Lung (tissue), 13 donors: ENCODE measurements around the gene RBM46. TPM values are rescaled to one million over a fixed set of nuclear protein-coding genes. Genes with fewer than 3 reads are reported as not detected.

Source experiments
- ATAC-seq: fragments of 200-7000 bp; cut with Tn5 transposase; one replicate; pipeline ENCODE4 v1.9.1; 2020; ENCODE audit warnings: moderate number of reproducible peaks; ENCODE audit not compliant: insufficient read depth, low FRiP score
- DNase-seq, 3 donors: peaks; one replicate each; pipeline ENCODE4 v3.0.0-alpha.2; 2013 to 2017
- H3K27ac ChIP-seq, 2 donors: one replicate each; pipeline ENCODE4 v1.5.1; 2013; ENCODE audit warnings: mild to moderate bottlenecking in 2 of 2, moderate library complexity in 2 of 2, control low read depth in 1 of 2, inconsistent platforms in 1 of 2, low read depth in 1 of 2, low read length in 1 of 2
- H3K27me3 ChIP-seq, 3 donors: one replicate each; pipeline ENCODE4 v1.5.1; 2013; ENCODE audit warnings: low read length in 2 of 3; ENCODE audit not compliant: control insufficient read depth in 3 of 3, insufficient read depth in 3 of 3
- H3K36me3 ChIP-seq, 4 donors: one replicate each; pipeline ENCODE4 v1.5.1; 2013; ENCODE audit warnings: low read length in 4 of 4, mild to moderate bottlenecking in 1 of 4, moderate library complexity in 1 of 4; ENCODE audit not compliant: control insufficient read depth in 4 of 4, insufficient read depth in 4 of 4
- H3K4me1 ChIP-seq, 5 donors: one replicate each; pipeline ENCODE4 v1.5.1; 2013; ENCODE audit warnings: low read length in 5 of 5, mild to moderate bottlenecking in 2 of 5, moderate library complexity in 1 of 5; ENCODE audit not compliant: control insufficient read depth in 5 of 5, insufficient read depth in 5 of 5
- H3K4me3 ChIP-seq: one replicate; pipeline ENCODE4 v1.5.1; 2013; ENCODE audit warnings: mild to moderate bottlenecking, control low read depth, moderate library complexity
- H3K9ac ChIP-seq, 2 donors: one replicate each; pipeline ENCODE4 v1.5.1; 2013; ENCODE audit warnings: low read length in 2 of 2, control low read depth in 1 of 2; ENCODE audit not compliant: insufficient read depth in 1 of 2
- H3K9me3 ChIP-seq, 4 donors: one replicate each; pipeline ENCODE4 v1.5.1; 2013; ENCODE audit warnings: low read length in 3 of 4, mild to moderate bottlenecking in 1 of 4, moderate library complexity in 1 of 4; ENCODE audit not compliant: control insufficient read depth in 4 of 4, insufficient read depth in 3 of 4
- CTCF ChIP-seq: IDR thresholded peaks from 2 replicates; pipeline ENCODE4 v1.5.1; 2012; ENCODE audit warnings: mild to moderate bottlenecking; ENCODE audit errors: control extremely low read depth, extremely low read depth
- WGBS, 2 donors: extraction: QIAGEN DNeasy Blood & Tissue Kit; methylation state at CpG; one replicate each; pipeline ENCODE4 v1.1.7; 2013; 5-methylcytosine and 5-hydroxymethylcytosine counted together
- polyA plus RNA-seq, 2 donors: library from polyadenylated mRNA; stranded (reverse); fragments of 200-250 nt; gene quantifications; one replicate each; pipeline ENCODE4 v1.2.1, GENCODE V29; 2013
- small RNA-seq: library from RNA; depleted of rRNA; stranded (forward); fragments of <200 nt; gene quantifications from one replicate; pipeline ENCODE3, GENCODE V24; 2014; ENCODE audit warnings: low replicate concordance
- total RNA-seq, 2 donors: library from RNA; depleted of rRNA in 1 of 2; stranded (reverse); fragments of >200 nt in 1 of 2; gene quantifications; one replicate each; pipeline ENCODE4 v1.2.1, GENCODE V29; 2014 to 2021
- donor health status: control.
- donor health status: control.
- donor health status: Bipolar disorder and iron deficiency.
- donor health status: healthy.
- donor health status: DM: yes; HTN: yes; CAD: no.

RBM46 gene
- total and polyA plus RNA-seq, 4 donors = 0.06 TPM; not detected in 3

GRCh38 chr4:154877110-154877760 is 96.2 kb downstream of the RBM46 start:
- Histone ChIP-seq H3K4me3 (no peak overlapping the region), H3K27me3 (no peaks in the 10 kb centered on the region), H3K9ac (no peak overlapping the region), H3K36me3 (no peaks in the 10 kb centered on the region), H3K4me1 (no peaks in the 10 kb centered on the region), H3K27ac (no peak overlapping the region), H3K9me3 (peaks cover 0 to 7% (median 4%) of the 10 kb centered on the region in 4 donors)
- WGBS, 2 donors = 55 to 64% methylated on average over 8 of the region's 8 CpGs
- TF ChIP-seq CTCF = no peak
- peak in 1 of 3 donors; percentile 2 for DNase-seq
- ATAC-seq = no peak

Small RNAs within 50 kb of the gene (small RNA-seq; reads per million reads assigned to genes)
- gene RNU2-44P = 0.06 reads per million
- gene RNU2-66P = not detected

Other genes starting within 250 kb of the RBM46 start
- 10 to 100 TPM; 61.4 to 62.6 TPM for gene PLRG1, start 230.9 kb upstream of the RBM46 start, total RNA-seq
- gene PLRG1, start 230.9 kb upstream of the RBM46 start, polyA plus RNA-seq = 10 to 100 TPM; 47.0 to 59.7 TPM
- 1 to 10 TPM in 1 of 2 donors, under 1 TPM in 1; 0.28 to 1.8 TPM for gene FGB, start 218.3 kb upstream of the RBM46 start, total RNA-seq
- gene FGB, start 218.3 kb upstream of the RBM46 start, polyA plus RNA-seq = under 1 TPM; 0.28 to 0.39 TPM
- 10 to 100 TPM in 1 of 2 donors, 1 to 10 TPM in 1; 1.4 to 56.1 TPM for gene FGA, start 190.5 kb upstream of the RBM46 start, total RNA-seq
- gene FGA, start 190.5 kb upstream of the RBM46 start, polyA plus RNA-seq = 10 to 100 TPM; 13.1 to 17.3 TPM
- 100 to 1,000 TPM in 1 of 2 donors, under 1 TPM in 1; 0.91 to 172 TPM for gene FGG, start 168.6 kb upstream of the RBM46 start, total RNA-seq
- 10 to 100 TPM; 32.8 to 33.2 TPM for gene FGG, start 168.6 kb upstream of the RBM46 start, polyA plus RNA-seq
- gene LRAT, start 37.3 kb upstream of the RBM46 start, total RNA-seq = under 1 TPM; 0.37 to 0.58 TPM
- gene LRAT, start 37.3 kb upstream of the RBM46 start, polyA plus RNA-seq = under 1 TPM; 0.13 to 0.63 TPM